HT1080 (cell line): Measurements from ENCODE around the gene MPP1. TPM values are rescaled to one million over a fixed set of nuclear protein-coding genes. Genes with fewer than 3 reads are reported as not detected.

Experiments used
- DNase-seq: peaks from one replicate; pipeline ENCODE4 v3.0.0-alpha.2; 2015; ENCODE audit warnings: low read depth
- total RNA-seq: library from RNA; depleted of rRNA; stranded (reverse); fragments of >200 nt; shearing (Covaris generic); gene quantifications from 2 replicates; pipeline ENCODE4 v1.2.3, GENCODE V29; 2014

Gene MPP1
- total RNA-seq, 1 experiment from 2014 or later: 21.6 TPM

DNA sequence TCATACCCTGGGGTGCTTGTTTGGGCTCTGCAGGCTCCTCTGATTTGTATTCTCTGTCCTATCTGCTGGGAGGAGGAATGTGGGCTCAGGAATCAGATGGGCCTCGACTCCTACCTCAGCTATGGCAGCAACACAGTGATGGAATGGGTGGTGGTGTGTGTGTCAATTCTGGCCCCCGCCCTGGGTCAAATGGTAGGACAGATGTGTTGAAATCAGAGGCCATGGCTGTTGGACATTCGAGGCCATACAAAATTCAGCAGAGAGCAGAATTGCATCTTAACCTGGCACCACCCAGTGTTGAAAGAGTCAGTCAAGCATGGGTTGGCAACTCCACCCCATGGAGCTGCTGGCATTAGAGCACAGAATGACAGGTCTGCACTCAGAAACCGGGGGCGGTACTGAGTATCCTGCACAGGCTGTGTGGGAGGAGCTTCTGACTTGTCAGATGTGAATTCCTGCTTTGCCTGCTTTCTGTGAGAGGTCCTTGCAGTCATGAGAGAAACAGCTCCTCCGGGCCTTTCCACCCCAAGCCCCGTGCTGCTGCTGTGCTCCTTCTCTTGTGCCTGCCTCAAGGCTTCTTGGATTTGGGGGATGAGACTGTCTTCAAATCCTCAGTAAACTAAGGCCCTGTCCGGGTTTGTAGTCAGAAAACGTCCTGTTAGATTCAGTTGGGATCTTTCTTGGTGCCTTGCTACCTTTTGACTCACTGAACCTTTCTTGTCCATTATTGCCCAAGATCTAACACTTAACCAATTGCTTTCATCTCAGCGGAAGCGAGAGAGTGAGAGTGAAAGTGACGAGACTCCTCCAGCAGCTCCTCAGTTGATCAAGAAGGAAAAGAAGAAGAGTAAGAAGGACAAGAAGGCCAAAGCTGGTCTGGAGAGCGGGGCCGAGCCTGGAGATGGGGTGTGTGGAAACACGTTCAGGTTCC lies 29.6 kb downstream of the MPP1 start:
- no peak for DNase-seq

DNA sequence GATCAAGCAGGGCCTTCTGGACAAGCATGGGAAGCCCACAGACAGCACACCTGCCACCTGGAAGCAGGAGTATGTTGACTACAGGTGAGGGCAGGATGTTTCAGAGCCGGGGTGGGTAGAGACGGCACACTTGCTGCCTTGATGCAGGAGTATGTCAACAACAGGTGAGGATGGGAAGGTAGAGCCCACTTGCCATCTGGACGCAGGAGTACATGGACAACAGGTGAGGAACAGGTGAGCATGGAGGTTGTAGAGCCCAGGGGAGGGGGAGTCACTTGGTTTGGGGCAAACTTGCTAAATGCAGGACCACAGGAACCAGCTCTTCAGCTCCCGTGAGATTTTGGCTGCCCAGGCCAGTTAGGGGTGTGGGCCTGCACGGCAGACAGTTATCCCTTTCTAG lies 30.7 kb downstream of the MPP1 start:
- DNase-seq: no peak

DNA sequence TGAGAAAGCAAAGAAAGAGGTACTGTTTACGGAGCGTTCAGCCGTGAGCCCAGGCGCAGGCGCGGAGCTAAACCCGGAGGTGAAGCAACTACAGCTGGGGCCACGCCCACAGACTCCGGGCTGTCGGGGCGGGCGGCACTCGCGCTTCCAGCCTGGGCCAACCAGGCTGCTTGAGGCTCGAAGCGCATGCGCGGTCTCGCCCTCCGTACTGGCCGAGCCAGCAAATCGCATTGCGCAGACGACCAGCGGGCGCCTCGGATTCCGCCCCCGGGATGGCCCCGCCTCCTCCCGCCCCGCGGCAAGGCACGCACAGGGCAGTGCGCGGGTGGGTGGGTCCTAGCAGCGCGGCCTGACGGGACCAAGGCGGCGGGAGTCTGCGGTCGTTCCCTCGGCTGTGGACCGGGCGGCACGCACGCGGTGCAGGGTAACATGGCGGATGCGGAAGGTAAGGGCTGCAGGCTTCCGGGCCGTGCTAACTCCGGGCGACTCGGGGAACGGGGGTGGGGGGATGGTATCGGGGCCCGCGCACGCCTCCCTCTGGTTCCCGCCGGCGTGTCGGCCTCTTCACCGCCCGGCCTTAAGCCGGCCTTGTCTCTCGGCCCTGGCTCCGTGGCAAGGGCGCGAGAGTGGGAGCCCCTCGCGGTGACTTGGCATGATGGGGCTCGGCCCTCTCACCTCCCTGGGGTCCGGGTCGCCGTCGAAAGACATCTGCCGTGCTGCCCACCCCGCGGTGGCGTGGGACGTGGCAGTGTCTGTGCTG lies 42.6 kb downstream of the MPP1 start, which contains the start of gene DKC1:
Gene DKC1, plus strand, starts transcription at position 328 of the 760 bp plus-strand sequence. Its CDS starts 102 bp downstream, at position 430.
- DNase-seq: peak; percentile 94

DNA sequence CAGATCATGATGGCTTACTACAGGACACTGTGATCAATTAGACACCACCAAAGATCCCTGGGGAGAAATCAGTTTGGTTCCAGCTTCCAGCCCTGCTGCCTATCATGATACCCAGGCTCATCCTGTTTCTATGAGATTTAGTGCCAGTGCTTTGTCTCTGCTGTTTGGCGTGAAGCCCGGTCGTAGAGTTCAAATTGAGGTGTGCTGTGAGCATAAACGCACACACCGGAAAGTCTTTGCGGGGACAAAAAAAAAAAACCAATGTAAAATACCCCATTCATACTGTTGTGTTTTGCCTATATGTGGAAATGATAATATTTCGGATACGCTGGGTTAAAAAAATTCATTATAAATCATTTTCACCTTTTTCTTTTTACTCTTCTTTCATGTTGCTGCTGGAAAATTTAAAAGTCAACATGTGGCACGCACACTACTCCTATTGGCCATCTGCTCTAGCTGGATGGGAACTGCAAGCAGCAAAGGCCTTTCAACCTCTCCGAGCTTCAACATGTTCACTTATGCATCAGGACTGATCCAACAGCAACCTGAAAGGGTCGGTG lies 43.2 kb downstream of the MPP1 start:
- DNase-seq: no peak

DNA sequence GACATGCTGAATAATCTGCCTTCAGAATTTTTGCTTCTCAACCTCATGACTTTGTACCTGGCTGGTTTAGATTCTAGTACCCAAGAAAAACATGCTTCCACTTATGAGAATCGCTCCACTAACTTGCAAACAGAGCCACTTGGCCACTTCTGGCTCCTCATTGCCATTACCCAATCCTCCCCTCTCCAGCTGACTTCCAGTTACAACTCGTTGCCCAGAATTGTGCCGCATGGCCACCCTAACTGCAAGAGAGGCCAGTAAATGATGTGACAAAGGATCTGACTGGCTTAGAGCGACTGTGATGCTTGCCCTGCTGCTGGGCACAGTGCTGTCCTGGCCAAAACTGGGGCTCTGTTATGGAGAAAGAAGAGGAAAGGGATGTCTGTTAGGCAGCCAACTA lies 46.6 kb downstream of the MPP1 start:
- no peak for DNase-seq

DNA sequence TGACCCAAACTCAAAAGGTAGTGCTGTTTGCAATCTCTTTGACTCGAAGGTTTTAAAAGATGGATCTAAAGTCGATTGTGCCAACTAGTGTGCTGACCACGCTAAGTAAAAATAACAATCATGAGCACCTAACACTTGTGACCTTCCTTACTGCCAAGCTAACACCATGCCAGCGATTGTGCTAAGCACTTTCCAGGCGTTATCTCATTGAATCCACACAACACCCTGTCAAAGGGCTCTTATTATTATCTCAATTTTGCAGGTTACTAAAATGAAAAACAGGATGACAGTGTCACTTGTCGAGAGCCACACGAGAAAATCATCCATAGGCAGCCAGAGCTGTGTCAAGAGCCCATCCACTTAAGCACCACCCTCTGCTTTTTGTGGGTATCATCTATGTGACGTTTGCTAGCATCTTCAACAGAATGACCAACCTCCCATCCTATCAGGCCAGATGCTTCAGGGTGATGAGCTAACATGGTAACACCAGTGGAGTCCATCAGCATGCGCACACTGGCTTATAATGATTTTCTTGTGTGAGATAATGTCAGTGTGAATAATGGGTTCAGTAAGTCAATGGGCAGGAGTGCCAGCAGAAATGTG lies 53.5 kb downstream of the MPP1 start:
- no peak for DNase-seq

DNA sequence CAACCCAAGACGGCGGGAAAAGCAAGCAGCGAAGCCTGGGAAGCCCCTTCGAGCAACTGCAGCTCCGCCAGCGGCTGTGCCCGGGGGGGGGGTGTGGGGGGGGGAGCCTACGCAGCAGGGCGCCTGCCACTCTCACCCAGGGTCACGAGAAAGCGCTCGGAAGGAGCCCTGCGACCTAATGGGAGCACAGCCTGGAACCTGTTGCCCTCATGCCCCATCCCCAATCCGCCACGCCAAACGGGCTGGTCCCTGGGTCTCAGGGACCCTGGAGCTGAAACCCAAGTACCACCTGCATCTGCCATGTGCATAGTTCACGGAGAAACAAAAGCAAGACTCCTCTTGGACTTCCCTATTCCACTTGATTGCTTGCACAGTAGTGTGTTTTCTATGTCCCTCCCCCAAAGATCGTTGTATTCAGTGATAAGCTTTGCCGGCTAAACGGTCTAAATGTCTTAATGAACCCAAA lies 54.0 kb downstream of the MPP1 start:
- no peak for DNase-seq

DNA sequence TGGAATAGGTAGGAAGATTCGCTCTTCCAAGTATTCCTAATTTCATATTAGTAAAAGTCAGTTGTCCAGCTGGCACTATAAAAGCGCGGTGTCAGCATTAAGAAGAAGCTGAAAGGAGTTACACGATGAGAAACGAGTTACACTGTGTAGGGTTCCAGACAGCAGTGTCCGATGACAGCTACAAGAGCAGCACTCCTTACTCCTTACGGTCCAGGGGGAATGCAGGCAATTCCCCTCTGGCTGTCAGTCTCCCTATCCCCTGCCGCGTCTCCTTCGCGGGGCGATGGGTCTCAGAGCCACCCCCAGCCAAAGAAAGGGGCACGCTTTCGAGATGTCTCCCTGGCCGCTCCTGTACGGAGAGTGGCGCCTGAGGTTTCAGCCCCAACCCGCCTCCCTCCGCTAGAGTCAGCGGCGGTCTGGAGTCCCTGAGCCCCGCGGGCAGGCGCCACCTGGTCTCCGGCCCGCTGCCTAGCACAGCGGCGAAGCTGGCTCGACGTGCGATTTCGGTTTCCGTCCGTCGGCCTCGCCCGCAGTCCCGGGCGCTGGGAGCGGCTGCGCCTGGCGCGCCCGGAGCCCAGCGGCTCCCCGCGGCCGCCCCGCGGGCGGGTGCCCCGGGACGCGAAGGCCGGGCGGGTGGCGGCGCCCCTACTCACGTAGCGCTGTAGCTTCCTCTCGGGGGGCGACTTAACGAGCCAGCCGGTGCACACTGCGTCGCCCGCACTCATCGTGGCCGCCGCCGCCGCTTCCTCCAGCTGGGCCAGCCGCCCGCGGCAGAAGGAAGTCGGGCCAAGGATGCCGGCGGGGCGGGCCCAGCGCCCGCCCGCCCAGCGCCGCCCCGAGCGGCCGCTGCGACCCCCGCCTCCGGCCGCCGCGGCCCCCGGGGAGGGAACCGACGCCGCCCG lies 54.7 kb downstream of the MPP1 start, which contains the start of gene GAB3:
Gene GAB3, minus strand, starts transcription at position 777 of the 902 bp plus-strand sequence. Its CDS starts 52 bp downstream, at position 725.
- no peak for DNase-seq

DNA sequence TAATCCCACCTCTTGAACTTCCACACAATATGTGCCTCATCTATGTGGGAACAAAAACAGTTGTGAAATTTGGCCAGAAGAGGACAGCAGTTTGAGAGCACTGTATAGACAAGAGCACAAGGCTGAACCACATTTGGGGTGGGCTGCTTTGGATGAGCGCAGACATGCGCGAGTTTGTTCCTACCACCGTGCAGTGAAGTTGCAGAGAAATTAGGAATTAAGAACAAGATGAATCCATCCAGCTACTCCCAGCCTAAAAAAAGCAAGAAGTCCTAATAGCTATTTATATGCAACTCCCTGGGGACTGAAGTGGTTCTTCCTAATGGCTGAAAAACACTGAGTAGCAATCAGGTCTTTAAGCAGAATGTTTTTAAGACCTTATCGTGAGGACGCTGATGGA lies 55.4 kb downstream of the MPP1 start:
- DNase-seq: no peak

DNA sequence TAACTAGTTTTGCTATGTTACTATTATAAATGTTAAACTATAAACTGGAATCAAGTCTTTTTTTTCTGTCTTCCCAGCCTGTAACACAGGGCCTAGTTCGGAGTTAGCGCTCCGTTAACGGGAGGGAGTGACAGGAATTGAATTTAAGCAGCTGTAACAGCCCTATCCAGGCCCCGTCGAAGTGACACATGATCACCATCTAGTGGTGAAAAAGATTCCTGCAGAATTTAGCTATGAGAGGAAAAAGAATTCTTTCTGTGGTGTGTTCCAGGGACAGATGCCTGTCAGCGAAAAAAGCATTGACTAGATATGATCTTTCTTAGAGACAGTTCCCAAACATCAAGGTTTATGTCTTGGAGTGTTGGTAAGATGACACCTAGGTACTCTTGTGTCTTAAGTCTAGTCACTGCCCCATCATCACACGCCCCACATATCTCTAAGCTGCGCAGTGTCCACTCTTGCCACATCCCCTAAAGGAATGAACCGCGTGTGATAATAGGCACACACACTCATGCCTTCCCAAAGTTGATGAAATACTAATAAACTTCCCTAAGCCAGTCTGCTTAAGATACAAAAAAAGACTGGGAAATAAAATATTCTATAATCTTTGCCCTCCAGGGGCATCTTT lies 56.5 kb downstream of the MPP1 start:
- DNase-seq: peak; percentile 60

DNA sequence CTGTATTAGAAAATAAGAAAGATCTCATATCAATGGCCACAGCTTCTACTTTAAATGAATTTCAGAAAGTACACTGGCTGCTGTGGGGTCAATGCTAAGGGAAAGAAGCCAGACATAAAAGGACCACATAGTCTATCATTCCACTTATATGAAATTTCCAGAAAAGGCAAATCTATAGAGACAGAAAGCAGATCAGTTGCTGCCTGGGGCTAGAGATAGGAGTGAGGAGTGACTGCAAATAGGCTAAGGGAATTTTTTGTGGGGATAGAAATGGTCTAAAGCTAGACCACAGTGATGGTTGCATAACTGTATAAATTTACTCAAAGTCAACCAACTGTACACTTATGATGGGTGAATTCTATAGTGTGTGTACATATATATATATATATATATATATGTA lies 62.7 kb downstream of the MPP1 start:
- no peak for DNase-seq

DNA sequence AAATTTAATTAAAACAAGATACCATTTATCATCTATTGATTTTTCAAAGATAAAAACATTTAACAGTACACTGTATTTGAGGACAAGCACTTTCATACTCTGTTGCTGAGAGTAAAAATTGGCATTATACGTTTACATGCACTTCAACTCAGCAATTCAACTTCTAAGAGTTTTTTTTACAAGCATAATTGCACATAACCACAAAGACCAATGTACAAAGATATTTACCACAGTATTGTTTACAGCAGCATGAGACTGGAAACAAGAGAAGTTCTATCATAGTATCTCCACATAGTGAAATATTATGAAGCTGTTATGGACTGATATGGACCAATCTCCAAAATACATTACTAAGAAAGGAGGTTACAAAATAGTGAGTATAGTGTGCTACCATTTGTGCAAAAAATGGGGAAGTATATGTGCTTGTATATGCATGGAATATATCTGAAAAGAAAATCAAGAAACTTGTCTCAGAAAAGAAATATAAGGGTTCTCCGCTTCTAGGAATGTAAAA lies 65.3 kb downstream of the MPP1 start:
- DNase-seq: no peak

DNA sequence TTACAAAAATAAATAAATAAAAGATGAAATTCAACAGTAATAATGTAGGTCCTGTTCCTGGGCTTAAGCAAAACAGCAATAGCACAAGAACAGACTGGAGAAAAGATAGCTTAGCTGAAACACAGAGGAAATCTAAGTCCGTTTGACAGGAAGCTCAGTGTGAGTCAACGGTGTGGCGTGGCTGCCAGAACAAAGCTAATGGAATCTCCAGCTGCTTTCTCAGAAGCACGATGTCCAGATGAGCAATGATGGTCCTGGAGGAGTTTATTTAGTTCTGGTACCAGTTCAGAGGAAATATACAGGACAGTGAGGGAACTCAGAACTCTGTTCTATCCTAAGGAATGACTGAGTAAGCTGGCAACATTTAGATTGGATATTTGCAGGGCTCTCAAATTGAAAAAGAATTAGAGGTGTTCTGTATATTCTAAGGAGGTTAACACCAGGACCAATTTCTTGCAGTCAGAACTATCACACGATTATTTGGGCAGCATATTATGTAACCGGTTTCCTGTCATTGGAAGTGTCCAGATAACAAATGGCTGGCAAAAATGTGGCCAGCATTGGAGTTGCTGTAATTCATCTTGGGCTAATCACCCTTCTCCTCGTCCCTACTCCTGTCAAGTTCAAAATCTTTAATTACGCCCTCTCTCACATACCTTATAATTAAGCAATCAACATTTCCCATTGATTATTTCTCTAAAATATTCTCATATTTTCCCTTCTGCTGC lies 67.1 kb downstream of the MPP1 start:
- DNase-seq: peak; percentile 78

DNA sequence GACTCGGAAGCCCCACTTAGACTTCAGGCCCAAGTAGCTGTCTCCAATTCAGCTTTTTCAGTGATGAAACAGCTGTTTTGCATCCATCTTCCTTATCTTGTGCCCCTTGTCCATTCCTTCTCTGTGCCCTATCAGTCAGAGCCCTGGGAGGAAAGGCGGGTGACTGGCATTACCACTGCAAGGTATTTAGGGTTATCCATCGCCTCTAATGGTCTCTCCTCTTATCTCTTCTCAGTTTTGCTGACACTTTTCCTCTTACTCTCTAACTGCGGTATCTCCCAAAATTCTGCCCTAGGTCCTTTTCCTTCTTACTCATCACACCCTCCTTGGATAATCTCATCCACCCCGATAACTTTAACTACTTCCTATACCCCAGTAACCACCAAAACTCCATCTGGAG lies 68.1 kb downstream of the MPP1 start:
- DNase-seq: no peak

DNA sequence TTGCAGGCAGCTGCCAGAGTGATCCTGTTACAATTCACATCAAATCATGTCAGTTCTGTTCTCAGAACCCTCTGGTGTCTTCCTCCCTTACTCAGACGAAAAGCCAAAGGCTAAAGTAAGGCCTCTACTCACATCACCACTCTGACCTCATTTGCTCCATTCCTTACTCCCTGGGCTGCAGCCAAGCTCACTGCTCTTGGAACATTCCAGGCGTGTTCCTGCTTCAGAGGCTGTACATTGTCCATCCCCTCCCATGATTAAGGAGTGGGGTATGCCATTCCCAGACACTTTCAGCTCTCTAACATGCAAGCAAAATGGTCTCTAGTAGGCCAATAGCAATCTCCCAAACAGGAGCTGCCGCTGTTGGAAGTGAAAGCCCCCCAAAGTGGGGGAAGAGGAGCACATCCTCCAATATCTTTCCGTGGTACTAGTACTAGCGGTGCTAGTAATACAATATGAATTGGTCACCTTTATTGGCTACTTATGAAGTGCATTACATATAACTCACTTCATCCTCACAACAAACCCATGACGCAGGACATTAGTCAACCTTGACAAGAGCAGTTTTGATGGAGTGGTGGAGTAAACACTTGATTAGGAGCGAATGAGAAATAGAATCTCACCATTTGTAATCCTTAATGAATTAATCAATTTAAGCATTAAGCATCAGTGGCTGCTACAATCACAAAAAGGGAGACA lies 69.4 kb downstream of the MPP1 start:
- no peak for DNase-seq

DNA sequence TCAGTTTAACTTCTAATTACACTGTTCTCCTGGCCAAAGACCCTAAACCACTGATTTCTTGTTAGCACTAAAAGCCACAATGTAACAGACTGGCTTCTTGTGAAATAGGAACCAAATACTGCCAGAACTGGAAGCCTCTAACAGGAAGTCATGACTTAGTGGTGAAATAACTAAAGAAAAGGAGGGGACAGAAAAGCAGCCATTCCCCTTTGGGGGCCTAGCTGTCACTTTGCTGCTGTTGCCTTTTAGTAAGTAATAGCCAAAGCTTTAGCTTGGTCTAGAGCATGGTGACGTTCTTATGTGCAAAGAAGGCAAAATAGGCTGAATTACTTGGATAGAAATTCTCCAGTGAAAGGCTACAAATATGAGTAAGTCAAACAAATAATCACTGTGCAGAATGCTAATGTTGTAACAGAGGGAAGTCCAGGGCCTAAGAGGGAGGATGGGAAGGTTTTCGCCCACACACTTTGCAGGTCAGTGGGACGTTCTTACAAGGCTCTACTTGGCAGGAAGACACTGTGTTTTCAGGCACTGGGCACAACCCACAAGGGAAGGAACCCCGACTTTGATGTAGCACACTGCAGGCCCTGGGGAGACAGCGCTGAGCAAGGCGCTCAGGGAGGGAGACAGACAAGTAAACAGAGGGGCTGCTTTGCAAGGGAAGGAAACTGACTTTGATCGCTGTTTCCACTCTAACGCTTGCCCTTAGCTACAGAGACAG lies 71.1 kb downstream of the MPP1 start:
- DNase-seq: no peak

DNA sequence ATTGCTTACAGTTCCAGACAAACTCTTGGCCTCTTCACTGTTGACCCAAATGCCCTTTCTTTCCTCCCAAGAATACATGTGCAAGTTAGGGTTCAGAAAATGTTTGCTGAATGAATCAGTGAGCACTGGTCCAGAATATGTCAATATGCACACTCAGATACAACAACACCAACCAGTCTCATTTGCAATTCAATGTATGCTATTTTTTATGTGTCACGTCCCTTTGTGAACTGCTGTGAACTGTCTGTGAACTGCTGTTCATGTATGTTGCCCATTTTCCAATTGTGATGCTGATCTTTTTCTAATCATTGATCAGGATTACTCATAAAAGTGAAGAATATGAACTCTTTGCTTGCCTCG lies 72.2 kb downstream of the MPP1 start:
- no peak for DNase-seq
